Activated T-cell treated with anti-CD3 and anti-CD28 coated beads, Interleukin-2, amount 50 U/mL, for 1 hour (primary cell): ENCODE data around the gene DACT2.
"Not testable (repeated sequence)": the region's sequence is repeated elsewhere in the genome, so short reads cannot be mapped to it uniquely, and the experiment has no call there.

Source experiments
- DNase-seq: peaks from one replicate; pipeline ENCODE4 v3.0.0-alpha.2; 2020

The DACT2 gene

GRCh38 chr6:168318579-168319278 lies 848 bp downstream of the DACT2 start:
- no peak for DNase-seq

GRCh38 chr6:168318090-168318489 lies 1.5 kb downstream of the DACT2 start:
- no peak for DNase-seq

- DNase-seq, result no peak
These were observed 4.0 kb downstream of the DACT2 start for GRCh38 chr6:168315596-168315995.

GRCh38 chr6:168314948-168315347 lies 4.6 kb downstream of the DACT2 start:
- no peak for DNase-seq

- no peak for DNase-seq
These were observed 5.6 kb downstream of the DACT2 start for GRCh38 chr6:168314021-168314420.

GRCh38 chr6:168313431-168314011 lies 6.1 kb downstream of the DACT2 start:
- no peak for DNase-seq

- not testable (repeated sequence) for DNase-seq
These were observed 7.5 kb downstream of the DACT2 start for GRCh38 chr6:168312125-168312507.

GRCh38 chr6:168311410-168312124 lies 8.0 kb downstream of the DACT2 start:
- DNase-seq, result no peak

- no peak for DNase-seq
These were observed 8.6 kb downstream of the DACT2 start for GRCh38 chr6:168310945-168311344.

GRCh38 chr6:168310403-168310802 lies 9.2 kb downstream of the DACT2 start:
- no peak for DNase-seq

- no peak for DNase-seq
These were observed 9.6 kb downstream of the DACT2 start for GRCh38 chr6:168309997-168310396.

- no peak for DNase-seq
These were observed 10.4 kb downstream of the DACT2 start for GRCh38 chr6:168309183-168309582.

- DNase-seq, result no peak
These were observed 11.0 kb downstream of the DACT2 start for GRCh38 chr6:168308390-168309144.

- no peak for DNase-seq
These were observed 11.9 kb downstream of the DACT2 start for GRCh38 chr6:168307695-168308021.

GRCh38 chr6:168307015-168307694 lies 12.4 kb downstream of the DACT2 start:
- no peak for DNase-seq

- DNase-seq, result no peak
These were observed 13.7 kb downstream of the DACT2 start for GRCh38 chr6:168305863-168306262.

- no peak for DNase-seq
These were observed 14.4 kb downstream of the DACT2 start for GRCh38 chr6:168305096-168305749.

GRCh38 chr6:168304752-168305015 lies 14.9 kb downstream of the DACT2 start:
- DNase-seq, result no peak

GRCh38 chr6:168303982-168304751 lies 15.4 kb downstream of the DACT2 start:
- DNase-seq, result no peak

GRCh38 chr6:168302534-168302933 lies 17.0 kb downstream of the DACT2 start:
- DNase-seq, result no peak

- DNase-seq, result no peak
These were observed 17.8 kb downstream of the DACT2 start for GRCh38 chr6:168301648-168302398.
